Adrenal gland (tissue), 12 donors: ENCODE results near the gene POPDC2. TPM values are rescaled to one million over a fixed set of nuclear protein-coding genes. Genes with fewer than 3 reads are reported as not detected.

Experiments
- DNase-seq, 7 donors: peaks; one replicate each; pipeline ENCODE4 v3.0.0-alpha.2; 2019 to 2020
- H3K27ac ChIP-seq, 5 donors: fragments of 200-600 bp; sonication (generic) in 4 of 5; 1 replicate in 3 of 5; 2 replicates in 2 of 5; pipeline versions ENCODE4 v1.5.1 to v1.8.0; 2016 to 2020; ENCODE audit warnings: mild to moderate bottlenecking in 1 of 5
- H3K27me3 ChIP-seq: fragments of 200-600 bp; 2 replicates; pipeline ENCODE4 v1.8.0; 2021
- H3K36me3 ChIP-seq, 2 donors: fragments of 200-600 bp; replicated peaks in 1 of 2; 1 replicate in 1 of 2; 2 replicates in 1 of 2; pipeline versions ENCODE4 v1.5.1 to v1.8.0; 2018 to 2022
- H3K4me1 ChIP-seq, 2 donors: fragments of 200-600 bp; replicated peaks in 1 of 2; 1 replicate in 1 of 2; 2 replicates in 1 of 2; pipeline versions ENCODE4 v1.5.1 to v1.8.0; 2018 to 2021
- H3K4me3 ChIP-seq, 4 donors: fragments of 200-600 bp; sonication (generic) in 3 of 4; one replicate each; pipeline ENCODE4 v1.5.1; 2016 to 2018
- H3K9me3 ChIP-seq, 3 donors: fragments of 200-600 bp; sonication (generic) in 1 of 3; replicated peaks in 1 of 3; 1 replicate in 2 of 3; 2 replicates in 1 of 3; pipeline versions ENCODE4 v1.5.1 to v1.8.0; 2016 to 2021
- CTCF ChIP-seq, 6 experiments: fragments of 450-650 bp in 4 of 6; fragments of 200-600 bp in 2 of 6; sonication (generic) in 1 of 6; IDR thresholded peaks; 1 replicate in 5 of 6; 2 replicates in 1 of 6; pipeline versions ENCODE4 v1.5.1 to v1.8.0; 2016 to 2021; ENCODE audit warnings: antibody characterized with exemption in 6 of 6, mild to moderate bottlenecking in 2 of 6, moderate library complexity in 1 of 6
- POLR2A ChIP-seq, 2 donors: fragments of 450-650 bp; IDR thresholded peaks; one replicate each; pipeline ENCODE4 v1.6.1; 2017; ENCODE audit warnings: antibody characterized with exemption in 2 of 2, mild to moderate bottlenecking in 2 of 2, moderate library complexity in 1 of 2
- WGBS, 4 donors: extraction: QIAGEN DNeasy Blood & Tissue Kit in 2 of 4; methylation state at CpG; one replicate each; pipeline versions ENCODE4 v1.1.5 to v1.1.7; 2013 to 2017; 5-methylcytosine and 5-hydroxymethylcytosine counted together
- intact Hi-C, 2 donors: fragments of 100-400 bp; cut with DNase I; formaldehyde crosslinking; loops; one replicate each; pipeline versions ENCODE4 v1.14.1 to v1.15.0; 2022 to 2023
- polyA plus RNA-seq, 3 donors: library from polyadenylated mRNA; stranded (reverse); fragments of 200-250 nt in 2 of 3; fragments of 350-450 nt in 1 of 3; fragmentation: Illumina TruSeq in 1 of 3; extraction: RNeasy Lipid Tissue Mini Kit (QIAGEN cat#74804) in 1 of 3; gene quantifications; one replicate each; pipeline ENCODE4 v1.2.3, GENCODE V29; 2013 to 2014
- total RNA-seq, 9 donors: library from RNA; depleted of rRNA in 4 of 9; stranded (reverse); fragments of >200 nt in 4 of 9; fragments of 120-200 nt in 1 of 9; fragmentation: NEBNext Ultra II Directional in 1 of 9; extraction: Animal tissue kit (Norgen Biotek cat#: 25700) in 1 of 9; gene quantifications; one replicate each; pipeline versions ENCODE4 v1.1.0 to v1.2.4, GENCODE V29; 2013 to 2023
- donor health status: healthy with polysubstance abuse.
- donor health status: Bipolar disorder and iron deficiency.
- donor health status: DM: yes; HTN: yes; CAD: no.
- donor health status: DM: no; HTN: no; CAD: no.
- donor health status: DM: no; HTN: no; CAD: no.
- donor health status: DM: yes; HTN: yes; CAD: no.

The POPDC2 gene
- total and polyA plus RNA-seq, 12 donors: 1.3 to 17.5 (median 3.3) TPM

- no peaks in the 10 kb centered on the region for H3K9me3 ChIP-seq
- H3K27me3 ChIP-seq: no peaks in the 10 kb centered on the region
- H3K36me3 ChIP-seq: no peaks in the 10 kb centered on the region
- no peak for TF ChIP-seq CTCF (IDR thresholded peaks at IDR 0.05)
- TF ChIP-seq POLR2A (IDR thresholded peaks at IDR 0.05): no peak
- intact Hi-C loops: loop anchor here in 1 of 2 donors (10.0 kb wide), 1 partner anchor 92 kb away; no protein-coding TSS in a partner anchor
- WGBS, 4 donors: 65 to 79% (median 78%) methylated on average over 1 of the region's 1 CpG
- H3K27ac ChIP-seq: no peak overlapping the region
- DNase-seq: no peak
- H3K4me3 ChIP-seq: no peak overlapping the region
- H3K4me1 ChIP-seq: no peaks in the 10 kb centered on the region
Observed at GRCh38 chr3:119592861-119593260, 67.5 kb downstream of the POPDC2 start.

Other genes with a start within 250 kb of the POPDC2 start
- 10 to 100 TPM; 31.3 to 70.5 (median 37.0) TPM for gene TMEM39A, start 197.0 kb downstream of the POPDC2 start, total RNA-seq
- gene TMEM39A, start 197.0 kb downstream of the POPDC2 start, polyA plus RNA-seq: 10 to 100 TPM; 10.4 to 40.4 (median 16.2) TPM
- 10 to 100 TPM; 14.6 to 30.9 (median 18.5) TPM for gene POGLUT1, start 191.6 kb downstream of the POPDC2 start, total RNA-seq
- 10 to 100 TPM; 12.7 to 24.8 (median 13.8) TPM for gene POGLUT1, start 191.6 kb downstream of the POPDC2 start, polyA plus RNA-seq
- 100 to 1,000 TPM in 3 of 9 donors, 10 to 100 TPM in 6; 53.9 to 147 (median 97.9) TPM for gene TIMMDC1, start 162.0 kb downstream of the POPDC2 start, total RNA-seq
- gene TIMMDC1, start 162.0 kb downstream of the POPDC2 start, polyA plus RNA-seq: 100 to 1,000 TPM in 1 of 3 donors, 10 to 100 TPM in 2; 69.9 to 141 (median 71.0) TPM
- 1 to 10 TPM in 2 of 9 donors, under 1 TPM in 6, not detected in 1; 0.28 to 2.0 (median 0.78) TPM for gene CD80, start 101.0 kb downstream of the POPDC2 start, total RNA-seq
- under 1 TPM; 0.07 to 0.55 (median 0.16) TPM for gene CD80, start 101.0 kb downstream of the POPDC2 start, polyA plus RNA-seq
- gene ADPRH, start 81.1 kb downstream of the POPDC2 start, total RNA-seq: 10 to 100 TPM in 8 of 9 donors, 1 to 10 TPM in 1; 3.4 to 15.3 (median 13.5) TPM
- gene ADPRH, start 81.1 kb downstream of the POPDC2 start, polyA plus RNA-seq: 10 to 100 TPM in 1 of 3 donors, 1 to 10 TPM in 2; 3.5 to 13.5 (median 6.6) TPM
- gene PLA1A, start 62.7 kb downstream of the POPDC2 start, total RNA-seq: 1 to 10 TPM in 2 of 9 donors, under 1 TPM in 7; 0.17 to 1.4 (median 0.72) TPM
- 1 to 10 TPM in 2 of 3 donors, under 1 TPM in 1; 0.53 to 2.0 (median 1.4) TPM for gene PLA1A, start 62.7 kb downstream of the POPDC2 start, polyA plus RNA-seq
- 100 to 1,000 TPM in 3 of 9 donors, 10 to 100 TPM in 6; 38.3 to 144 (median 86.5) TPM for gene COX17, start 16.8 kb upstream of the POPDC2 start, total RNA-seq
- 100 to 1,000 TPM; 253 to 555 (median 406) TPM for gene COX17, start 16.8 kb upstream of the POPDC2 start, polyA plus RNA-seq
- gene CFAP91, start 42.4 kb upstream of the POPDC2 start, total RNA-seq: 10 to 100 TPM in 1 of 9 donors, 1 to 10 TPM in 8; 3.4 to 10.1 (median 7.8) TPM
- gene CFAP91, start 42.4 kb upstream of the POPDC2 start, polyA plus RNA-seq: 10 to 100 TPM in 2 of 3 donors, 1 to 10 TPM in 1; 8.6 to 12.9 (median 10.4) TPM
- gene NR1I2, start 121.5 kb upstream of the POPDC2 start, total RNA-seq: under 1 TPM in 7 of 9 donors, not detected in 2; 0.14 to 0.91 (median 0.55) TPM
- under 1 TPM; 0.16 to 0.32 (median 0.27) TPM for gene NR1I2, start 121.5 kb upstream of the POPDC2 start, polyA plus RNA-seq